WTC11 (cell line): ENCODE measurements around the gene CHIT1. TPM values are rescaled to one million over a fixed set of nuclear protein-coding genes. Genes with fewer than 3 reads are reported as not detected.

ENCODE experiments used
- ATAC-seq: fragments of 200-7000 bp; cut with Tn5 transposase; 2 replicates; pipeline ENCODE4 v1.10.0; 2021; ENCODE audit warnings: mild to moderate bottlenecking, moderate library complexity
- CTCF ChIA-PET: fragments of 300-600 bp; sonication (Branson Sonifier 250); formaldehyde crosslinking; loops from one replicate; lab custom pipeline; 2021; ENCODE audit warnings: antibody characterized with exemption; lab: Charles Lee
- POLR2A ChIA-PET: fragments of 350-600 bp; sonication (Branson Sonifier 250); formaldehyde crosslinking; loops from one replicate; lab custom pipeline; 2021; ENCODE audit warnings: antibody characterized with exemption; lab: Charles Lee
- DNase-seq: peaks from one replicate; pipeline ENCODE4 v3.0.0; 2021; ENCODE audit warnings: low spot score
- H3K27ac Mint-ChIP-seq: 2 replicates; pipeline ENCODE4 v1.8.0; 2021; ENCODE audit warnings: mixed read lengths
- H3K27me3 Mint-ChIP-seq: 2 replicates; pipeline ENCODE4 v1.8.0; 2021; ENCODE audit warnings: low read depth, mild to moderate bottlenecking, moderate library complexity, mixed read lengths
- H3K36me3 Mint-ChIP-seq: 2 replicates; pipeline ENCODE4 v1.8.0; 2021; ENCODE audit warnings: mixed read lengths
- H3K4me1 Mint-ChIP-seq: 2 replicates; pipeline ENCODE4 v1.8.0; 2022; ENCODE audit warnings: mixed read lengths
- H3K4me3 Mint-ChIP-seq: 2 replicates; pipeline ENCODE4 v1.8.0; 2021; ENCODE audit warnings: mild to moderate bottlenecking, moderate library complexity, mixed read lengths
- H3K9me3 Mint-ChIP-seq: 2 replicates; pipeline ENCODE4 v1.8.0; 2021; ENCODE audit warnings: mixed read lengths
- ATF6 ChIP-seq: sonication (generic); formaldehyde crosslinking; IDR thresholded peaks from 2 replicates; pipeline ENCODE4 v1.8.1; 2023; ENCODE audit warnings: mild to moderate bottlenecking, missing genetic modification reagents
- CREM ChIP-seq: sonication (generic); formaldehyde crosslinking; IDR thresholded peaks from 2 replicates; pipeline ENCODE4 v1.8.1; 2022; ENCODE audit warnings: mild to moderate bottlenecking, missing genetic modification reagents, moderate library complexity
- ERG ChIP-seq: fragments of 250-450 bp; sonication (Bioruptor Pico); IDR thresholded peaks from 2 replicates; pipeline ENCODE4 v1.8.0; 2021; ENCODE audit warnings: mild to moderate bottlenecking
- ESRRA ChIP-seq: sonication (generic); formaldehyde crosslinking; IDR thresholded peaks from 2 replicates; pipeline ENCODE4 v1.8.1; 2022; ENCODE audit warnings: mild to moderate bottlenecking, missing genetic modification reagents, borderline replicate concordance
- FOXK1 ChIP-seq: sonication (generic); formaldehyde crosslinking; IDR thresholded peaks from 2 replicates; pipeline ENCODE4 v1.8.0; 2022; ENCODE audit warnings: mild to moderate bottlenecking, moderate library complexity, missing genetic modification reagents
- GABPB1 ChIP-seq: sonication (generic); formaldehyde crosslinking; IDR thresholded peaks from 2 replicates; pipeline ENCODE4 v1.8.1; 2023; ENCODE audit warnings: mild to moderate bottlenecking, missing genetic modification reagents
- GRHL2 ChIP-seq: fragments of 250-450 bp; sonication (Bioruptor Pico); IDR thresholded peaks from 2 replicates; pipeline ENCODE4 v1.8.0; 2022; ENCODE audit warnings: mild to moderate bottlenecking, moderate library complexity; ENCODE audit not compliant: insufficient replicate concordance, severe bottlenecking
- JUN ChIP-seq: sonication (generic); formaldehyde crosslinking; IDR thresholded peaks from 2 replicates; pipeline ENCODE4 v1.8.0; 2023; ENCODE audit warnings: mild to moderate bottlenecking, missing genetic modification reagents
- KAT7 ChIP-seq: sonication (generic); formaldehyde crosslinking; IDR thresholded peaks from 2 replicates; pipeline ENCODE4 v1.8.1; 2023; ENCODE audit warnings: missing genetic modification reagents, mild to moderate bottlenecking, borderline replicate concordance
- MAX ChIP-seq: sonication (generic); formaldehyde crosslinking; IDR thresholded peaks from 2 replicates; pipeline ENCODE4 v1.8.0; 2022; ENCODE audit warnings: mild to moderate bottlenecking, missing genetic modification reagents
- MXD4 ChIP-seq: fragments of 250-450 bp; sonication (Bioruptor Pico); IDR thresholded peaks from 2 replicates; pipeline ENCODE4 v1.8.0; 2021; ENCODE audit warnings: mild to moderate bottlenecking, moderate library complexity, borderline replicate concordance
- PREB ChIP-seq: sonication (generic); formaldehyde crosslinking; IDR thresholded peaks from 2 replicates; pipeline ENCODE4 v1.8.1; 2022; ENCODE audit warnings: mild to moderate bottlenecking, missing genetic modification reagents, moderate library complexity, borderline replicate concordance
- RORB ChIP-seq: fragments of 250-450 bp; sonication (Bioruptor Pico); IDR thresholded peaks from 2 replicates; pipeline ENCODE4 v1.9.0; 2021; ENCODE audit warnings: mild to moderate bottlenecking
- SP1 ChIP-seq: sonication (generic); formaldehyde crosslinking; conservative IDR thresholded peaks from 2 replicates; pipeline ENCODE4 v1.8.1; 2022; ENCODE audit warnings: missing genetic modification reagents
- TEAD1 ChIP-seq: sonication (generic); formaldehyde crosslinking; IDR thresholded peaks from 2 replicates; pipeline ENCODE4 v1.8.0; 2022; ENCODE audit warnings: mild to moderate bottlenecking, missing genetic modification reagents
- TEAD4 ChIP-seq: sonication (generic); formaldehyde crosslinking; IDR thresholded peaks from 2 replicates; pipeline ENCODE4 v1.8.0; 2022; ENCODE audit warnings: mild to moderate bottlenecking, missing genetic modification reagents
- USF2 ChIP-seq: sonication (generic); formaldehyde crosslinking; IDR thresholded peaks from 2 replicates; pipeline ENCODE4 v1.8.1; 2023; ENCODE audit warnings: mild to moderate bottlenecking, missing genetic modification reagents, moderate library complexity
- ZBTB21 ChIP-seq: sonication (generic); formaldehyde crosslinking; IDR thresholded peaks from 2 replicates; pipeline ENCODE4 v1.8.1; 2023; ENCODE audit warnings: mild to moderate bottlenecking, missing genetic modification reagents, borderline replicate concordance
- ZNF121 ChIP-seq: sonication (generic); formaldehyde crosslinking; IDR thresholded peaks from 2 replicates; pipeline ENCODE4 v1.8.0; 2023; ENCODE audit warnings: missing genetic modification reagents
- ZNF219 ChIP-seq: sonication (generic); formaldehyde crosslinking; IDR thresholded peaks from 2 replicates; pipeline ENCODE4 v1.8.0; 2023; ENCODE audit warnings: missing genetic modification reagents, mild to moderate bottlenecking, borderline replicate concordance
- ZNF263 ChIP-seq: sonication (generic); formaldehyde crosslinking; IDR thresholded peaks from 2 replicates; pipeline ENCODE4 v1.8.1; 2022; ENCODE audit warnings: low read depth, mild to moderate bottlenecking, moderate library complexity, missing genetic modification reagents
- ZNF416 ChIP-seq: fragments of 250-450 bp; sonication (Bioruptor Pico); IDR thresholded peaks from 2 replicates; pipeline ENCODE4 v1.9.0; 2021; ENCODE audit warnings: mild to moderate bottlenecking, inconsistent platforms
- ZSCAN18 ChIP-seq: fragments of 250-450 bp; sonication (Bioruptor Pico); IDR thresholded peaks from 2 replicates; pipeline ENCODE4 v2.1.2; 2022; ENCODE audit warnings: mild to moderate bottlenecking, moderate library complexity
- total RNA-seq: library from RNA; stranded (reverse); gene quantifications from 3 replicates; pipeline ENCODE4 v1.2.3, GENCODE V29; 2021

Gene CHIT1
- total RNA-seq, 1 experiment from 2014 or later: 0.15 TPM

GRCh38 chr1:203228670-203229069, 803 bp downstream of the CHIT1 start:
- no peak for TF ChIP-seq TEAD4 (CRISPR knock-in tag)
- TF ChIP-seq ZNF219 (CRISPR knock-in tag): no peak
- no peak for TF ChIP-seq ZNF416
- TF ChIP-seq JUN (CRISPR knock-in tag): no peak
- no peak for TF ChIP-seq GRHL2 (CRISPR knock-in tag)
- no peak for TF ChIP-seq ATF6 (CRISPR knock-in tag)
- no peak for TF ChIP-seq TEAD1 (CRISPR knock-in tag)
- TF ChIP-seq ZNF263 (CRISPR knock-in tag): no peak
- no peak for TF ChIP-seq PREB
- DNase-seq (no peak), ATAC-seq (no peak)
- ChIA-PET POLR2A (no interaction called here), CTCF (interaction anchor here (1.0 to 2.1 kb wide), 5 partner anchors 39 to 189 kb away, joined by 3 to 8 read pairs (median 5); no protein-coding TSS in a partner anchor)
- Mint-ChIP-seq H3K9me3 (peaks cover 16% of the 10 kb centered on the region), H3K27me3 (peaks cover 16% of the 10 kb centered on the region), H3K27ac (no peak overlapping the region), H3K4me3 (no peak overlapping the region), H3K36me3 (0 out of 2 replicates have a peak, but pooled peaks cover under 1% of the 10 kb centered on the region), H3K4me1 (no peaks in the 10 kb centered on the region)

- POLR2A ChIA-PET: no interaction called here
- no peak for DNase-seq
- CTCF ChIA-PET: interaction anchor here (0.7 to 2.1 kb wide), 7 partner anchors 40 to 187 kb away, joined by 3 to 8 read pairs (median 4); no protein-coding TSS in a partner anchor
- Mint-ChIP-seq H3K27me3 (peaks cover 8% of the 10 kb centered on the region), H3K36me3 (no peaks in the 10 kb centered on the region)
- TF ChIP-seq CREM (CRISPR knock-in tag) (no peak), ERG (CRISPR knock-in tag) (no peak), ZSCAN18 (CRISPR knock-in tag) (no peak), GRHL2 (CRISPR knock-in tag) (no peak), MXD4 (CRISPR knock-in tag) (no peak), SP1 (CRISPR knock-in tag) (no peak), JUN (CRISPR knock-in tag) (no peak)
- TF ChIP-seq, all 79 proteins: peak for 0
- Mint-ChIP-seq H3K4me3 (no peak overlapping the region), H3K27ac (no peak overlapping the region), H3K9me3 (peaks cover 6% of the 10 kb centered on the region), H3K4me1 (no peaks in the 10 kb centered on the region)
- no peak for ATAC-seq
These were observed 1.9 kb downstream of the CHIT1 start for GRCh38 chr1:203227371-203228083.

GRCh38 chr1:203225071-203225470, 4.4 kb downstream of the CHIT1 start:
- Mint-ChIP-seq H3K36me3 (no peaks in the 10 kb centered on the region), H3K27ac (no peak overlapping the region), H3K27me3 (peaks cover 3% of the 10 kb centered on the region; the same call in 1 of the 2 replicates), H3K4me3 (no peak overlapping the region), H3K4me1 (no peaks in the 10 kb centered on the region), H3K9me3 (no peaks in the 10 kb centered on the region)
- CTCF ChIA-PET: interaction anchor here (1.4 to 2.0 kb wide), 4 partner anchors 9 to 185 kb away, joined by 5 to 13 read pairs (median 8); no protein-coding TSS in a partner anchor
- DNase-seq: no peak
- POLR2A ChIA-PET: no interaction called here
- ATAC-seq: no peak
- TF ChIP-seq FOXK1 (no peak), ZNF121 (no peak), ZBTB21 (CRISPR knock-in tag) (no peak), ERG (CRISPR knock-in tag) (no peak), MAX (CRISPR knock-in tag) (no peak), KAT7 (CRISPR knock-in tag) (no peak), GABPB1 (CRISPR knock-in tag) (no peak), MXD4 (CRISPR knock-in tag) (no peak), ZNF263 (CRISPR knock-in tag) (no peak), RORB (CRISPR knock-in tag) (no peak), ESRRA (CRISPR knock-in tag) (no peak), USF2 (CRISPR knock-in tag) (no peak)
